ENCODE results near the gene IFT43.

DNA sequence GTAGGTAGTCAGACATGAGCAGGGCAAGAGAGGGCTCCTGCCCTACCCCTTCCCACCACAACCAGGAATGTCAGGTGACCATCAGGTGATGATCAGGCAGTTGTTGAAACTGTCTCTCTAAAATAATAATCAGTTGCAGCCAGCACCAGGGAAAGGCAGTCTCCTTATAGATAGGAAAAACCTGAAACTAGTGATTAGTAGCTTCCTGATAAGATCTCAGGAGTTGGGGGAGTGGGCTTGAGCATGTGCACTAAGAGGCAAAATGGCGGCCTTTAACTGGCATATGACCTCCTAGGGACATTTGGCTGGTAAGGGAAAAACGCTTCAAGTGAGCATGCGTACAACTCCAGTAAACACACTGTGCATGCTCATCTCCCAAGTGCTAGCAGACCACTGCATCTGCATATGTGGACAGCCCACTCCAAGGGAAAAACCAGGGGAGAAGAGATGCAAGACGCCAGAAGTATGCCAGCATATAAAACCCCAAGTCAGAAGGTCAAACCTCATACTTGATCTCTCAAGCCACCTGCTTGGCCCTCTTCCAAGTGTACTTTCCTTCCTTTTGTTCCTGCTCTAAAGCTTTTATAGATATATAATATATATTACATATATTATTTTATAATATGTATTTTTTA is 40.8 kb upstream of the IFT43 start:
- TF ChIP-seq, protein P1, sequence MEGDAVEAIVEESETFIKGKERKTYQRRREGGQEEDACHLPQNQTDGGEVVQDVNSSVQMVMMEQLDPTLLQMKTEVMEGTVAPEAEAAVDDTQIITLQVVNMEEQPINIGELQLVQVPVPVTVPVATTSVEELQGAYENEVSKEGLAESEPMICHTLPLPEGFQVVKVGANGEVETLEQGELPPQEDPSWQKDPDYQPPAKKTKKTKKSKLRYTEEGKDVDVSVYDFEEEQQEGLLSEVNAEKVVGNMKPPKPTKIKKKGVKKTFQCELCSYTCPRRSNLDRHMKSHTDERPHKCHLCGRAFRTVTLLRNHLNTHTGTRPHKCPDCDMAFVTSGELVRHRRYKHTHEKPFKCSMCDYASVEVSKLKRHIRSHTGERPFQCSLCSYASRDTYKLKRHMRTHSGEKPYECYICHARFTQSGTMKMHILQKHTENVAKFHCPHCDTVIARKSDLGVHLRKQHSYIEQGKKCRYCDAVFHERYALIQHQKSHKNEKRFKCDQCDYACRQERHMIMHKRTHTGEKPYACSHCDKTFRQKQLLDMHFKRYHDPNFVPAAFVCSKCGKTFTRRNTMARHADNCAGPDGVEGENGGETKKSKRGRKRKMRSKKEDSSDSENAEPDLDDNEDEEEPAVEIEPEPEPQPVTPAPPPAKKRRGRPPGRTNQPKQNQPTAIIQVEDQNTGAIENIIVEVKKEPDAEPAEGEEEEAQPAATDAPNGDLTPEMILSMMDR (conservative IDR thresholded peaks at IDR 0.05): no peak
- no peak for TF ChIP-seq EZH2 (IDR thresholded peaks at IDR 0.05; ENCODE audit: low read depth)

All from PC-9 (cell line).